GM21576 (cell line): Measurements from ENCODE around the gene ZSWIM4.
A peak's percentile ranks its signal among the peaks of the same experiment; 100 is the strongest.
"Not testable (repeated sequence)": the region's sequence is repeated elsewhere in the genome, so short reads cannot be mapped to it uniquely, and the experiment has no call there.

Experiments
- ATAC-seq: cut with Tn5 transposase; IDR thresholded peaks from one replicate; pipeline ENCODE4 v1.9.1; 2021; ENCODE audit warnings: mild to moderate bottlenecking, moderate library complexity; ENCODE audit not compliant: unreplicated experiment

ZSWIM4 gene

GRCh38 chr19:13794757-13795589 lies at the start of gene ZSWIM4:
TSS of gene ZSWIM4 (plus strand) at chr19:13795443. CDS start at chr19:13795649, 206 bp downstream.
- ATAC-seq, result peak; percentile 91

GRCh38 chr19:13747098-13747453 lies 48.2 kb upstream of the ZSWIM4 start:
- no peak for ATAC-seq

- no peak for ATAC-seq
Observed at GRCh38 chr19:13748169-13748828, 46.9 kb upstream of the ZSWIM4 start.

GRCh38 chr19:13751436-13751835 lies 43.8 kb upstream of the ZSWIM4 start:
- ATAC-seq, result no peak

GRCh38 chr19:13753622-13754021 lies 41.6 kb upstream of the ZSWIM4 start:
- ATAC-seq, result not testable (repeated sequence)

- no peak for ATAC-seq
Observed at GRCh38 chr19:13756210-13756609, 39.0 kb upstream of the ZSWIM4 start.

- ATAC-seq, result no peak
Observed at GRCh38 chr19:13757805-13758772, 37.2 kb upstream of the ZSWIM4 start.

- no peak for ATAC-seq
Observed at GRCh38 chr19:13758795-13759194, 36.4 kb upstream of the ZSWIM4 start.

GRCh38 chr19:13761423-13761822 lies 33.8 kb upstream of the ZSWIM4 start:
- ATAC-seq, result no peak

- no peak for ATAC-seq
Observed at GRCh38 chr19:13762635-13763235, 32.5 kb upstream of the ZSWIM4 start.

- ATAC-seq, result no peak
Observed at GRCh38 chr19:13763265-13763664, 32.0 kb upstream of the ZSWIM4 start.

- ATAC-seq, result no peak
Observed at GRCh38 chr19:13764101-13764807, 31.0 kb upstream of the ZSWIM4 start, which contains the start of gene MRI1. TSS of gene MRI1 (plus strand) at chr19:13764522. CDS start at chr19:13764589, 67 bp downstream.

- no peak for ATAC-seq
Observed at GRCh38 chr19:13764821-13765394, 30.3 kb upstream of the ZSWIM4 start.

GRCh38 chr19:13765395-13766094 lies 29.7 kb upstream of the ZSWIM4 start:
- no peak for ATAC-seq

GRCh38 chr19:13766095-13766481 lies 29.2 kb upstream of the ZSWIM4 start:
- no peak for ATAC-seq

GRCh38 chr19:13768510-13768909 lies 26.7 kb upstream of the ZSWIM4 start:
- ATAC-seq, result no peak

GRCh38 chr19:13770013-13770635 lies 25.1 kb upstream of the ZSWIM4 start:
- no peak for ATAC-seq
